Stimulated activated CD8-positive, alpha-beta memory T cell treated with anti-CD3 and anti-CD28 coated beads, Interleukin-4, amount 100 ng/mL, for 24 hours (primary cell): Measurements from ENCODE around the gene BCLAF1.
"Not testable (repeated sequence)": the region's sequence is repeated elsewhere in the genome, so short reads cannot be mapped to it uniquely, and the experiment has no call there.

Source experiments
- DNase-seq: peaks from one replicate; pipeline ENCODE4 v3.0.0-alpha.2; 2020; ENCODE audit warnings: low read depth

The BCLAF1 gene

DNA sequence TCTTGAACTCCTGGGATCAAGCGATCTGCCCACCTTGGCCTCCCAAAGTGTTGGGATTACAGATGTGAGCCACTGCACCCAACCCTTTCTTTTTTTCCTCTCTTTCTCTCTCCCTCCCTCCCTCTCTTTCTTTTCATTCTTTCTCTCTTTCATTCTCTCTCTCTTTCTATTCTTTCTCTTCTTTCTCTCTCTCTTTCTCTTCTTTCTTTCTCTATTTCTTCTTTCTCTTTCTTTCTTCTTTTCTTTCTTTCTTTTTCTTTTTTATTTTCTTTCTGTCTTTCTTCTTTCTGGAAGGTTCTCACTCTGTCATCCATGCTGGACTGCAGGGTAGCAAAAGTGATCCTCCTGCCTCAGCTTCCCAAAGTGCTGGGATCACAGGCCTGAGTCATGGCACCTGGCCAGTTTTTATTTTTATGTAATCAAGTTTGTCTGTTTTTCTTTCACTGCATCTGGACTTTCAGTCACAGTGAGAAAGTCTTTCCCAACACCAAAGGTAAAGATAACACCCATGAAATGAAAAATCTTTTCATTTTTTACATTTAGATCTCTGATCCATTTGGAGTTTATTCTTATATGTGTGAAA, 20.2 kb upstream of the BCLAF1 start:
- DNase-seq, result no peak

DNA sequence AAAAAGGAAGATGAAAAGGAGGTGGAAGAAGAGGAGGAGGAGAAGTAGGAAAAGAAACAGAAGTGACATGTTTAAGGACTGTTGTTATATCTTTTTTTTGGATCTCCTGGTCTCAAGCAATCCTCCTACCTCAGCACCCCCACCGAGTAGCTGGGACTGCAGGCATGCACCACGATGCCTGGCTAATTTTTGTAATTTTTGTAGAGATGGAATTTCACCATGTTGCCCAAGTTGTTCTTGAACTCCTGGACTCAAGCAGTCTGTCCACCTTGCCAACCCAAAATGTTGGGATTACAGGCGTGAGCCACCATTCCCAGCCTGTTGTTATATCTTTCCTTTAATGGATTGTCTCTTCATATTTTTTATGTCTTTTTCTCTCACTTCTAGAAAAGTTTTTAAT, 19.5 kb upstream of the BCLAF1 start:
- no peak for DNase-seq

DNA sequence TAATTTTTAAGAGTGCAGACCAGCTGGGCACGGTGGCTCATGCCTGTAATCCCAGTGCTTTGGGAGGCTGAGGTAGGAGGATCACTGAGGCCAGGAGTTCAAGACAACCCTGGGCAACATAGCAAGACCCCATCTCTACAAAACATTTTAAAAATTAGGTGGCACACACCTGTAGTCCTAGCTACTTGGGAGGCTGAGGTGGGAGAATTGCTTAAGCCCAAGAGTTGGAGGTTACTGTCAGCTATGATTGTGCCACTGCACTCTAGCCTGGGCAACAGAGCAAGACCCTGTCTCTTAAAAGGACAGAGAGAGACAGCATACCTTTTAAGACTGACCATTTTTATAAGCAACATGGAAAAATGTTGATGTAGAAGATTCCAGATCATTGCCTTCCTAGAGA, 18.8 kb upstream of the BCLAF1 start:
- DNase-seq, result not testable (repeated sequence)

DNA sequence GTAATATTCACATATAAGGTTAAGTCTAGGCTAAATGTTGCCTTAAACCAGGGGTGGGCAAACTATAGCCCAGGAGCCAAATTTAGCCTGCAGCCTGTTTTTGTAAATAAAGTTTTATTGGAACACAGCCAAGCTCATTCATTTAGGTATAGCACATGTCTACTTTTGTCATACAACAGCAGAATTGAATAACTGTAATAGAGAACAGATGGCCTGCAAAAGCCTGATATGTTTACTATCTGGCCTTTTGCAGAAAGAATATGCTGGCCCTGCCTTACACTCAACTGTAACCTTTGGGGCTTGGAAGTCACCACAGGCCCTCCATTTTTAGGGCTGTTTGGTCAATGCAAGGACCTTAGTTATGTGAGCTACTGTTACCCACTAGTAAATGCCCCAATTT, 17.7 kb upstream of the BCLAF1 start:
- no peak for DNase-seq

DNA sequence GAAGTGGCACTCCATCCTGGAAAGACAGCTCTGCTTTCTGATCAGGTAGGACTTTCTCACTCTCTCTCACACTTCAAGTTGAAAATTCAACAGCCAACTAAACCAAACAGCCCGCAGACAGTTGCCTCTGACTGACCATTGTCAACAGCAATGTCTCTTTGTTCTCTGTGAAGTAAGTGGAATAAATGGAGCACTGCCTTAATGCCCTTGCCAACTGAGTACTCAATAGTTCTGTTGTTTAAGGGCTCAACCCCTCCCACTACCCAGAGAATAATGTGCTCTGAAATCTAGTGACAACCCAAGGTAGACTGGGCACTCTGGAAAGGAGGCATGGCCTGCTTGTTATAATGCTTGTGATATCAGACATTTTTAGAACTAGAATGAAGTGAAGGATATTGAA, 16.8 kb upstream of the BCLAF1 start:
- DNase-seq, result no peak

DNA sequence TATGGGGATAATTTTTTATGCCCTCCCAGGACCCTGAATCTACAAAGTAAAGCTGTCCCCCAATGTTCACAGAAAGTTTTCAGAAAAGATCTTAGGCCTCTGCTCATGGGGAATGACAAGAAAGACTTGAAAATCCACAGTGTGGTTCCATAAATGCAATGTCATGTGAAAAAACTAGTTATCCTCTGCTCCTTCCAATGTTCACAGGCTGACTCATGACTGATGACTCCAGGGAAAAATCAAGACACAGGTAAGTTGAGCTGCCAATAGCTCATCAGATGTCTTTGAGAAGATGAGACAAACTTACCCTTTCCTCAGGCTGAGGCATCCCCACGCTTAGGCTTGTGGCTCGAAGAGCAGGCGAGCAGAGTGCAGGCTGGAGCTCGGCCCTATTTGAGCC, 14.8 kb upstream of the BCLAF1 start:
- DNase-seq, result no peak

DNA sequence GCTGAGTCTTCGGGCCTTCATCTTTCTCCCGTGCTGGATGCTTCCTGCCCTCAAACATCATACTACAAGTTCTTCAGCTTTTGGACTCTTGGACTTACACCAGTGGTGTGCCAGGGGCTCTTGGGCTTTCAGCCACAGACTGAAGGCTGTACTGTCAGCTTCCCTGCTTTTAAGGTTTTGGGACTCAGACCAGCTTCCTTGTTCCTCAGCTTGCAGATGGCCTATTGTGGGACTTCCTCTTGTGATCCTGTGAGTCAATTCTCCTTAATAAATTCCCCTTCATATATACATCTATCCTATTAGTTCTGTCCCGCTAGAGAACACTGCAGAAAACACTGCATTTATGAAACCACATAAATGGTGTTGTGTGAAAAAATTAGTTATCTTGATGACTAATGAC, 13.9 kb upstream of the BCLAF1 start:
- no peak for DNase-seq

DNA sequence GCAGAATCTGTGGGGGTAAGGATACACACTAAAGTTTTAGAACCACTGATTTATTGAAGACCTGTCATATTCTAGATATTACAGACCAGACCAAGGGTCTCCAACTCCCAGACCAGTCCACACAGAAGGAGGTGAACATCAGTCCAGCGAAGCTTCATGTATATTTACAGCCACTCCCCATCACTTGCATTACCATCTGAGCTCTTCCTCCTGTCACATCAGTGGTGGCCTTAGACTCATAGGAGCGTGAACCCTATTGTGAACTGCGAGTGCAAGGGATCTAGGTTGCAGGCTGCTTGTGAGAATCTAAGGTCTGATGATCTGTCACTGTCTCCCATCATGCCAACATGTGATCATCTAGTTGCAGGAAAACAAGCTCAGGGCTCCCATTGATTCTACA, 5.0 kb upstream of the BCLAF1 start:
- DNase-seq, result no peak

DNA sequence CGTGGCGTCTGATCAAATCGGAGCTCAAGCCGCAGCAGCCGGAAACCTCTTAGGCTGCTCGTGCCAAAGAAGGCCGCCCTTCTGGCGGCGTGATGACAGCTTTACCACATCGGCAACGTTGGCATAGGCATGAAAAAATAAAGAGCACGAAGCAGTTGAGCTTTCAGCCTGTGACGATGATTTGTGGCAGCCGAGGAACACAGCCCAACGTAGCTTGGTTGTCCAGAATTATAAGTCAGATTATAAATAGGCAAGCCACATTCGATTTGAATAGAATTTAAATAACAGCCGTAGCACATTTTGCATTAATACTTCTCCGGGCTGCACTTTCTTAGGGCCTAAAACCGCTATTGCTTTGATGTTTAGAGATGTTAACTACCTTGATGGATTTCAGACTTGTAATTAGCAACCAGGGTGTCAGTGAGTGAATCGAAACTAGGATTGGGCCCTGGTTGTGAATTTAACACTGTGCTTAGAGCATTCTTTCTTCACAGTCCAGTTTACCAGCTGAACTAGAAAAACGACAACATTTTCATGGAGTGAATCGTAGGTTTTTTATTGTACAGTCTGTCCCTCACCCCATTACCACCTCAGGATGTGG, 864 bp upstream of the BCLAF1 start:
- peak; percentile 60 for DNase-seq

DNA sequence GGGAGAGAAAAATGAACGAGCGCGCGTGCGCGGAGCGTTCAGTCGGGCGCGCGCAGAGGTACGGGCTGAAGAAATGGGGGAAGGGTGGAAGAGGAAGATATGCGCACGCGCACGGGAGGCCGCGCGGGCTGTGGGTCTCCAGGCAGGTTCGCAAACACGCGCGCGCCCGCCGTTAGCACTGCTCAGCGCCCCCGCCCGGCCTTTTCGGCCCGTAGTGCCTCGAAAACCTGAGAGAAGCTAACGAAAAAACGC, 393 bp downstream of the BCLAF1 start:
- DNase-seq, result peak; percentile 85

DNA sequence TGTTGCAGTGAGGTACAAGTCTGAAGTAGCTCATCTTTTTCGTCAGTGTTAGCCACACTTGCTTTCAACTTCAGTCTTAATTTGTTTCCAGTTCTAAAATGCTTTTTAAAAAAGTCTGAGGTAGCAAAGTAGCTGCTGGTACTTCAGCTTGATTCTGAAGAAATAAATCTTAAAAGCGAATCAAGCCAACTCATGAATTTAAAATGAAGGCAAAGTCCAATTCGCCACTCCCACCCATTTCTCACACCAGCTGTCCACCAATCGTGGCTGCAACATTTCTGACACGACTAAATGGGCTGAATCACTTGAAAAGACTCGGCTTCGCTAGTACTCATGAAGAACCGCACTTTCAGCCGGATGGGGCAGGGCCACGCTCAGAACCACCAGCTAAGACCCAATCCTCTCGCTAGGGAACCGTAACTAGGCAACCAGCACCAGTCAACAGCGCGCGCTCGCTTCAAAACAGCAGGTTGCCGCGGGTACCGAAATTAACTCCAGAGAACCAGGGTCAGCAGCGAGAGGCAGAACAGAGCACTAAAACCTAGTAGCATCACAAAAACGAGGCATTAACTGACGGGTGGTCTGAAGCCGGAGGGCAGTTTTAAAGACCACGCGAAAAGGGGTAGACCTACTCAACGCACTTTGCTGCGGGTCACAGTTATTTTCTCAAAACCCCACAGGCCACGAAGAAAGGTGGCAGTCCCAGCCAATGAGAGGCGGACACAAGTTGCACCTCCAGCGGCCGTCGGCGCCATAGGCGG, 900 bp downstream of the BCLAF1 start:
- DNase-seq, result peak; percentile 67

DNA sequence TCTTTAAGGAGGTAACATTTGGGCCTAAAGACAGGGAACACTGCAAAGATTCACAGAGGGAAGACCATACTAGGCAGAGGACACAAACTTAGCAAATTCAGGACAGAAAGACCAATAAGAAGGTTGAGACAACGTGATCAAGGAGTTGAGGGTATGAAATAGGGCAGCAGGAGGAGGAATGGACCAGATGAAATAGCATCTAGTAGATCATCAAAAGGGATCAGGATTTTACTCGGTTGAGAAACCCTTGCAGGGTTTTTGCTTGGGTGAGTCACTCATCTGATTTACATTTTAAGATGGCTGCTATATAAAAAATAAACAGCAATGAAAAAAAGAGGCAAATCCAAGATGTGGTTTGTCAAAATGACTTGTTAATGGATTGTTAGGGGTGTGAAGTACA, 4.7 kb downstream of the BCLAF1 start:
- no peak for DNase-seq

DNA sequence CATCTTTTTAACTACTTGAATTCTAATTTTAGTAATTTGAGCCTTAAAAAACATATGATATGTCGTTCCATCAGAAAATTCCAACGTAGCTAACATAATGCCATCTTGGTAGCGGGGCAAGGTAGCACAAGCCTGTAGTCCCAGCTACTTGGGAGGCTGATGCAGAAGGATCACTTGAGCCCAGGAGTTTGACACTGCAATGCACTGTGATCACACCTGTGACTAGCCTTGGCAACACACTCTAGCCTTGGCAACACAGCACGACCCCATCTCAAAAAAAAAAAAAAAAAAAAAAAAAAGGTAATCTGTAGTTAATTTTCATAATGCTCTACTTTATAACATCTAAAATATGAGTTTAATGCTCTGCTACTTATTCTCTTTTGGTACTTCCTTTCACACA, 6.7 kb downstream of the BCLAF1 start:
- DNase-seq, result no peak

DNA sequence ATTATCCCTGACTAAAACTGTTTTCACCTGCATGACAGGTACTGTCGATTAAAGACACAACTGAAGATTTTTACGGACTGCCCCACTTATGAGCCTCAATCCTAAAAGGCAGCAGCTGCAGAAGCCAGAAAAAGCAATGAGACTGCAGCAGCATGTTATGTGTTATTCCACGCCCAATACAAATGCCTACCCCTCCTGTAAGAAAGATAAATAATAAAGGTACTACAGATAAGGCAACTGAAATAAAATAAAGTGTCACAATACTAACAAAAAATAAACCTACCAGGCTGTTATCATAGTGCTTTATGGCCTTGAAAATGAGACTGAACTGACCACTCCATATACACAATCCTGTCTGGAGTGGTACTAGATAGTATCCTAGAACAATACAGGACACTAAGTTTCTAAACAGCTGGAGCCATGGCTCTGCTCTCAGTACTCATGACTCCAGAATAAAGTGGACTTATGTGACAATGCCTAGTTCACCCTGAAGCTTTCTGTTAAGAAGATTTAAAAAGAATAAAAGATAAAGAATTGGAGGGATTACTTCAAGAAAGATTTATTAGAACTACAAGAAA, 9.5 kb downstream of the BCLAF1 start:
- no peak for DNase-seq

DNA sequence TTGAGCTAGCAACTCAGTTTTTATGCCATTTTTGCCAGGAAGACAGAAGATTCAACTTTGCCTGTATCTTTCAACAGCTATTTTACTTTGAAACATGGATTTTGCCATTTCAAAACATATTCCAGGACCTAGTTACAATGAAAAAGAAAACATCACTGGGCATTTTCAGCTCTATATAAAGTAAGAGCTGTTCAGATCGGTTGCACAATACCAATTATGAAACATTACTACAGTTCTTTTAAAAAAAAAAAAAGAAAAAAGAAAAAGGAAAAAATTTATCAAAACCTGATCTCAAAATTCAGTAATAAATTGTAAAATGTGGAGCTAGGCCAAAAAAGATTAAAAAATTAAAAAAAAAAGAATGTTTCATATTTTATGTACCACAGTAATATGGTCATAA, 15.6 kb downstream of the BCLAF1 start:
- no peak for DNase-seq

DNA sequence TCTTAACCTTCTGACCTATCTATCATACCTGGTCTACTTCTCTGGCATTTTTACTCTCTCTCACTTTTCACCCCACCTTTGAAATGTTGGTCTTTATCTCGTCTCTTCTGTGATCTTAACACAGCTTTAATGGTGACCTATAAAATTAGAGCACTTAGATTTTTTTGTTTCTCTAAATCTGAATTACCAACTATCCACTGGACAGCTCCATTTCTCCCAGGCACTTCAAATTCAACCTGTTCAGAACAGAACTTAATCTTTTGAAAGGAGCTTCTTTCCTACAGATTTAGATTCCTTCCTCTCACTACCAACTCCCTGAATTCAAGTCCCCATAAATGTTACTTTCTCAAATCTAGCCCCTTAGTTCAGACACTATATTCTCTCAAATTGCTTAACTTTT, 24.5 kb downstream of the BCLAF1 start:
- DNase-seq, result no peak

DNA sequence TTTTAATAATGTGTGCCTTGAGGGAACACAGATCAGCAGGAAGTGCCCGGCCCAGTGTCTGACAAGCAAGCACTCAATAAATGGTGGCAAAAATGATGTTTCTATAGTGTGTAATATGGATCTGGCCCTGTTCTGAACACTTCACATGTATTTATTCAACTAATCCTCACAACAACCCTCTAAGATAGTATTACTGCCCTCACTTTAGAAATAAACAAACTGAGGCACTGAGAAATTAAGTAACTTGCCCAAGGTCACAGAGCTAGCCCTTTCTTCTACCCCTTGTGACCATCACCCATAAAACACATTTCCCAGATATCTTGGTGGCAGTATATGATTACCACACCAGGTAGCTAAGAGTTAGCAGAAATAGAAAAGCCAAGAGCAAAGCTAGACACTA, 26.7 kb downstream of the BCLAF1 start:
- no peak for DNase-seq

DNA sequence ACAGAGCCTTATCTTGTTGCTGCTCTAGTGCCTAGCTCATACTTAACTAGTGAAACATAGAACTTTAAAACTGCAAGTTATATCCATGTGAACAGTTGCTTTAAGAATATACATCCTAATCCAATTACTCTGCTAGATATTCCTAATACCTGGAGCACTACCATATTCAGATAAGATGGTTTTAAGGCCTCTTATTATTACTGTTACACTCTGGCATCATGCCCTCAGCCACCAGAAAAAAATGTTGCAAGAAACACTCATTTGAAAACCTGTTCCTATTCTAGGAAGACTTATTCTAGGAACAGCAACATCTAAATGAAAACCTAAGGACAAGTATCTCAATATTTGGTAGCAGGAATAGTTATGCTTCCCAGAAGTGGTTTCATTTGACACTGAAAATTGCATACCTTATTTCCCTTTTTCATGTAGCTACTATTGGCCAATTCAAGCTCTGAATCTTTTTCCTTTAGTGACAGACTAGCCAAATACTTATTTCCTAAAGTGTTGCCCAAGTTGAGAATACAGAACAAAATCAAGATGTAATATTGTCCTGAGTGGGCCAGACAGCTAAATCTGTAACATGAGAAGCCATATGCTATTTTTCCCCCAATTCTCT, 34.7 kb downstream of the BCLAF1 start:
- DNase-seq, result no peak

DNA sequence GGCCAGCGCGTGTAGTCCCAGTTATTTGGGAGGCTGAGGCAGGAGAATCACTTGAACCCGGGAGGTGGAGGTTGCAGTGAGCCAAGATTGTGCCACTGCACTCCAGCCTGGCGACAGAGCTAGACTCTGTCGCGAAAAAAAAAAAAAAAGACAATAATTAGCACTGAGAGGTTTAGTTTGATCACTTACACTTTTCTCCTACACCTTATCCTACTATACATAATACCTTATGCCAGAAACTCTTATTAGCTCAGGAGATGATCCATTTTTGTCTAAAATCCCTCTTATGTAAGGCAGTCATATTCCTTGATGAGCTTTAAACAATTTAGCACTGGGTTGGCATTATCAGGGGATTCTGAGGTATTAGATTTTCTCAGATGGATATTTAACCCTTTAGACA, 35.9 kb downstream of the BCLAF1 start:
- DNase-seq, result no peak

DNA sequence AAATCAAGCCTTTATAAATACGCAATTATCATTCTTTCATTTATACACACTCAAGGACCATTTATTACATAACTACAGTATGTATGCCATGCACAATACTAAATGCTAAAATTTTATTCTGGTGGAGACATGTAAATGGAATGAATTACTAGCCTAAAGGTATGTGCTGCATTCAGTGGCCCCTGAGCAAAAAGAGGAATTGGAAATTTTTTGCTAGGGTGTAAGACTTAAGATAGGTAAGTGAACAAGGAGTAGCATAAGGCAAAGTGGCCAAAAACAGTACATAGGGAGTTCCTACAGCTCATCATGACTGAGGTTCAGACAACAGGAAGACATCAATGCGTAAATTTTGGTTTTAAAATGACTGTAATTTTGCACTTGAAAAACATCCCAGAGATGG, 37.2 kb downstream of the BCLAF1 start:
- DNase-seq, result no peak

DNA sequence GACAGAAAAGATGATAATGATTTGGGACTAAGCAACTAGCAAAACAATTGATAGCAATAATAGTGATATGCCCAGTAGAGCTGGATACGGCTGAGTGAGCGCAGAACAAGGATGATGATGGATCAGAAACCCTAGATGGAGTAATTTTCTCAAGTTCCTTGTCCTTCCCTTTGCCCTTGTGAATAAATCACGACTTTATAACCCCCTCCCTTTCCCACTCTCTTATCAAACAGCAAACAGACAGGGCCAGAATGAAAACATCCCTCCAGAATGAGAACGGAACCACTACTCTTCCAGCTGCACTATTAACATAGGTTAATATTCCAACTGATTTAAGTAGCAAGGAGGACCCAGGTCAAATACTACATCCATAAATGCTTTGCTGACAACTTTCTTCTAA, 38.3 kb downstream of the BCLAF1 start:
- no peak for DNase-seq

DNA sequence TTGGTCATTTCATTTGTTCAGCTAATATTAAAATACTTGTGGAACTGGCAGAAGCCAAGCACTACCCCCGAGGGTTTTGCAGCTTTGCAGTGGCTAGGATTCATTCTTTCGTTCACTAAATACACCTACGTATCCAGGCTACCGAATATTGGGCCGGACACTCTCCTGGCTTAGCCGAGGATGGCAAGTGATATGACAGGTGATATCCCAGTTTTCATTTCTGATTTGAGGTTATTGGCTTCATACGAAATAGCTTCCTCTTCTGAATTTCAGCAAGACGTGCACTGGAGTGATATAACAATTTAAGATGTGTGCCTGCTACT, 39.0 kb downstream of the BCLAF1 start:
- no peak for DNase-seq
